Neural cell (in vitro differentiated cells): ENCODE results near the gene LNP1. TPM values are rescaled to one million over a fixed set of nuclear protein-coding genes. Genes with fewer than 3 reads are reported as not detected.

Experiments
- H2AFZ ChIP-seq: fragments of 200-600, 300-800 bp; sonication (generic), shearing (Covaris generic); 2 replicates; pipeline ENCODE4 v1.6.0; 2014; ENCODE audit warnings: low read depth, mild to moderate bottlenecking, antibody characterized with exemption, low read length, moderate library complexity
- H3F3A ChIP-seq: fragments of 200-600 bp; shearing (Covaris generic); 2 replicates; pipeline ENCODE4 v1.6.1; 2016; ENCODE audit warnings: mild to moderate bottlenecking, moderate library complexity, mixed read lengths, antibody characterized with exemption, low read length; ENCODE audit not compliant: insufficient read depth, poor library complexity, severe bottlenecking
- H3K27ac ChIP-seq: fragments of 200-600, 300-800 bp; sonication (generic), shearing (Covaris generic); 2 replicates; pipeline ENCODE4 v1.5.1; 2014; ENCODE audit warnings: mild to moderate bottlenecking, low read length, moderate library complexity
- H3K27me3 ChIP-seq: fragments of 300-800, 200-600 bp; sonication (generic), shearing (Covaris generic); 2 replicates; pipeline ENCODE4 v1.6.0; 2014; ENCODE audit warnings: mild to moderate bottlenecking, low read depth, low read length, moderate library complexity; ENCODE audit not compliant: insufficient read depth
- H3K36me3 ChIP-seq: fragments of 300-800, 200-600 bp; sonication (generic), shearing (Covaris generic); 2 replicates; pipeline ENCODE4 v1.5.1; 2014; ENCODE audit warnings: mild to moderate bottlenecking, antibody characterized with exemption, low read length, moderate library complexity; ENCODE audit not compliant: insufficient read depth
- H3K4me2 ChIP-seq: fragments of 300-800, 200-600 bp; sonication (generic), shearing (Covaris generic); 2 replicates; pipeline ENCODE4 v1.6.0; 2014; ENCODE audit warnings: mild to moderate bottlenecking, low read length
- H3K4me3 ChIP-seq: fragments of 300-800, 200-600 bp; sonication (generic), shearing (Covaris generic); 2 replicates; pipeline ENCODE4 v1.5.1; 2014; ENCODE audit warnings: mild to moderate bottlenecking, low read length, moderate library complexity
- H3K79me2 ChIP-seq: fragments of 200-600 bp; shearing (Covaris generic); replicated peaks from 2 replicates; pipeline ENCODE4 v1.6.0; 2014; ENCODE audit warnings: mild to moderate bottlenecking, low read length, moderate library complexity; ENCODE audit not compliant: insufficient read depth
- H3K9ac ChIP-seq: fragments of 300-800, 200-600 bp; sonication (generic), shearing (Covaris generic); 2 replicates; pipeline ENCODE4 v1.6.1; 2016; ENCODE audit warnings: mild to moderate bottlenecking, low read length, mixed read lengths
- H3K9me2 ChIP-seq: fragments of 200-600 bp; shearing (Covaris generic); 2 replicates; pipeline ENCODE4 v1.6.1; 2016; ENCODE audit warnings: mild to moderate bottlenecking, low read length, mixed read lengths; ENCODE audit not compliant: insufficient read depth
- H3K9me3 ChIP-seq: fragments of 200-600, 300-800 bp; sonication (generic), shearing (Covaris generic); 2 replicates; pipeline ENCODE4 v1.6.1; 2016; ENCODE audit warnings: mild to moderate bottlenecking, mixed run types, low read length, moderate library complexity, mixed read lengths
- H4K20me1 ChIP-seq: fragments of 200-600 bp; shearing (Covaris generic); 2 replicates; pipeline ENCODE4 v1.6.1; 2016; ENCODE audit warnings: mild to moderate bottlenecking, mixed run types; ENCODE audit not compliant: insufficient read depth
- EP300 ChIP-seq: fragments of 450-650 bp; conservative IDR thresholded peaks from 2 replicates; pipeline ENCODE4 v1.6.1; 2014; ENCODE audit warnings: antibody characterized with exemption, mild to moderate bottlenecking, moderate library complexity; ENCODE audit not compliant: poor library complexity, severe bottlenecking
- EZH2 ChIP-seq: fragments of 200-600, 300-800 bp; shearing (Covaris generic), sonication (generic); IDR thresholded peaks from 2 replicates; pipeline ENCODE4 v1.6.1; 2014; ENCODE audit warnings: antibody characterized with exemption, low read length, borderline replicate concordance, mild to moderate bottlenecking; ENCODE audit not compliant: insufficient read depth, poor library complexity, severe bottlenecking
- MXI1 ChIP-seq: fragments of 450-650 bp; conservative IDR thresholded peaks from 2 replicates; pipeline ENCODE4 v1.6.1; 2014; ENCODE audit warnings: antibody characterized with exemption, mild to moderate bottlenecking; ENCODE audit not compliant: poor library complexity, severe bottlenecking
- POLR2AphosphoS5 ChIP-seq: IDR thresholded peaks from 2 replicates; pipeline ENCODE4 v1.6.1; 2012
- RAD21 ChIP-seq: fragments of 450-650 bp; conservative IDR thresholded peaks from 2 replicates; pipeline ENCODE4 v1.6.1; 2014; ENCODE audit warnings: antibody characterized with exemption, mild to moderate bottlenecking, moderate library complexity
- SMC3 ChIP-seq: fragments of 450-650 bp; conservative IDR thresholded peaks from 2 replicates; pipeline ENCODE4 v1.6.1; 2014; ENCODE audit warnings: antibody characterized with exemption, mild to moderate bottlenecking, moderate library complexity; ENCODE audit not compliant: poor library complexity
- TAF1 ChIP-seq: IDR thresholded peaks from 2 replicates; pipeline ENCODE4 v1.6.1; 2012; ENCODE audit warnings: low read depth
- polyA plus RNA-seq: library from polyadenylated mRNA; depleted of rRNA; stranded (reverse); fragments of >200 nt; gene quantifications from 2 replicates; pipeline ENCODE4 v1.2.3, GENCODE V29; 2014
- TF ChIP-seq, protein P1 (sequence below): fragments of 450-650 bp; IDR thresholded peaks from 2 replicates; pipeline ENCODE4 v1.5.1; 2014; ENCODE audit warnings: antibody characterized with exemption, mild to moderate bottlenecking, moderate library complexity; ENCODE audit not compliant: poor library complexity, severe bottlenecking
- TF ChIP-seq, protein P2 (sequence below): IDR thresholded peaks from 2 replicates; pipeline ENCODE4 v1.6.1; 2012; ENCODE audit warnings: borderline replicate concordance

Gene LNP1
- polyA plus RNA-seq, 1 donor from 2014 or later = 19.2 TPM

DNA sequence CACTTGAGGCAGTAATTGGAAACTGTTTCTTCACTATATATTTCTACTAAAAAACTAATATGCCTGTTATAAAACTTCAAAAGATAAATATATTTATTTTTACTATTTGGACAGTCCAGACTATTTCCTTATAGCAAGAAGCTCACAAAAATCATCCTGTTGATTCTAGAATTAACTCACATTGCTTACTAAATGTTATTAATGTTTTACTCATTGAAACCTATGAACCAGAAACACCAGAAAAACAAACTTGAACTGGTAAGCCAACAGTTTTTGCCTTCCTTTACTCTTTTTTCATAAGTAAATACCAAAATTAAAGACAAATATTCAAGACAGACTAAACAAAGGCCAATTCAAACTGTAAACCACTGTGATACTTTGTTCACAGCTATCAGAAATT is 26.8 kb upstream of the LNP1 start:
- no peaks in the 10 kb centered on the region for H4K20me1 ChIP-seq
- no peak overlapping the region for H3K27ac ChIP-seq
- H3K9me3 ChIP-seq = no peaks in the 10 kb centered on the region
- no peak overlapping the region for H3K4me2 ChIP-seq
- H3K9ac ChIP-seq = no peak overlapping the region
- H3F3A ChIP-seq = no peaks in the 10 kb centered on the region
- no peaks in the 10 kb centered on the region for H3K27me3 ChIP-seq
- no peaks in the 10 kb centered on the region for H3K9me2 ChIP-seq
- H3K4me3 ChIP-seq = no peak overlapping the region
- H3K36me3 ChIP-seq = peaks cover 8% of the 10 kb centered on the region
- H3K79me2 ChIP-seq = no peaks in the 10 kb centered on the region
- no peak overlapping the region for H2AFZ ChIP-seq
- no peak for TF ChIP-seq EZH2
- TF ChIP-seq, protein P1, sequence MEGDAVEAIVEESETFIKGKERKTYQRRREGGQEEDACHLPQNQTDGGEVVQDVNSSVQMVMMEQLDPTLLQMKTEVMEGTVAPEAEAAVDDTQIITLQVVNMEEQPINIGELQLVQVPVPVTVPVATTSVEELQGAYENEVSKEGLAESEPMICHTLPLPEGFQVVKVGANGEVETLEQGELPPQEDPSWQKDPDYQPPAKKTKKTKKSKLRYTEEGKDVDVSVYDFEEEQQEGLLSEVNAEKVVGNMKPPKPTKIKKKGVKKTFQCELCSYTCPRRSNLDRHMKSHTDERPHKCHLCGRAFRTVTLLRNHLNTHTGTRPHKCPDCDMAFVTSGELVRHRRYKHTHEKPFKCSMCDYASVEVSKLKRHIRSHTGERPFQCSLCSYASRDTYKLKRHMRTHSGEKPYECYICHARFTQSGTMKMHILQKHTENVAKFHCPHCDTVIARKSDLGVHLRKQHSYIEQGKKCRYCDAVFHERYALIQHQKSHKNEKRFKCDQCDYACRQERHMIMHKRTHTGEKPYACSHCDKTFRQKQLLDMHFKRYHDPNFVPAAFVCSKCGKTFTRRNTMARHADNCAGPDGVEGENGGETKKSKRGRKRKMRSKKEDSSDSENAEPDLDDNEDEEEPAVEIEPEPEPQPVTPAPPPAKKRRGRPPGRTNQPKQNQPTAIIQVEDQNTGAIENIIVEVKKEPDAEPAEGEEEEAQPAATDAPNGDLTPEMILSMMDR = no peak
- no peak for TF ChIP-seq MXI1
- no peak for TF ChIP-seq TAF1
- TF ChIP-seq SMC3 = no peak
- TF ChIP-seq POLR2AphosphoS5 = no peak
- TF ChIP-seq RAD21 = no peak
- TF ChIP-seq, protein P2, sequence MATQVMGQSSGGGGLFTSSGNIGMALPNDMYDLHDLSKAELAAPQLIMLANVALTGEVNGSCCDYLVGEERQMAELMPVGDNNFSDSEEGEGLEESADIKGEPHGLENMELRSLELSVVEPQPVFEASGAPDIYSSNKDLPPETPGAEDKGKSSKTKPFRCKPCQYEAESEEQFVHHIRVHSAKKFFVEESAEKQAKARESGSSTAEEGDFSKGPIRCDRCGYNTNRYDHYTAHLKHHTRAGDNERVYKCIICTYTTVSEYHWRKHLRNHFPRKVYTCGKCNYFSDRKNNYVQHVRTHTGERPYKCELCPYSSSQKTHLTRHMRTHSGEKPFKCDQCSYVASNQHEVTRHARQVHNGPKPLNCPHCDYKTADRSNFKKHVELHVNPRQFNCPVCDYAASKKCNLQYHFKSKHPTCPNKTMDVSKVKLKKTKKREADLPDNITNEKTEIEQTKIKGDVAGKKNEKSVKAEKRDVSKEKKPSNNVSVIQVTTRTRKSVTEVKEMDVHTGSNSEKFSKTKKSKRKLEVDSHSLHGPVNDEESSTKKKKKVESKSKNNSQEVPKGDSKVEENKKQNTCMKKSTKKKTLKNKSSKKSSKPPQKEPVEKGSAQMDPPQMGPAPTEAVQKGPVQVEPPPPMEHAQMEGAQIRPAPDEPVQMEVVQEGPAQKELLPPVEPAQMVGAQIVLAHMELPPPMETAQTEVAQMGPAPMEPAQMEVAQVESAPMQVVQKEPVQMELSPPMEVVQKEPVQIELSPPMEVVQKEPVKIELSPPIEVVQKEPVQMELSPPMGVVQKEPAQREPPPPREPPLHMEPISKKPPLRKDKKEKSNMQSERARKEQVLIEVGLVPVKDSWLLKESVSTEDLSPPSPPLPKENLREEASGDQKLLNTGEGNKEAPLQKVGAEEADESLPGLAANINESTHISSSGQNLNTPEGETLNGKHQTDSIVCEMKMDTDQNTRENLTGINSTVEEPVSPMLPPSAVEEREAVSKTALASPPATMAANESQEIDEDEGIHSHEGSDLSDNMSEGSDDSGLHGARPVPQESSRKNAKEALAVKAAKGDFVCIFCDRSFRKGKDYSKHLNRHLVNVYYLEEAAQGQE = no peak
- TF ChIP-seq EP300 = no peak

DNA sequence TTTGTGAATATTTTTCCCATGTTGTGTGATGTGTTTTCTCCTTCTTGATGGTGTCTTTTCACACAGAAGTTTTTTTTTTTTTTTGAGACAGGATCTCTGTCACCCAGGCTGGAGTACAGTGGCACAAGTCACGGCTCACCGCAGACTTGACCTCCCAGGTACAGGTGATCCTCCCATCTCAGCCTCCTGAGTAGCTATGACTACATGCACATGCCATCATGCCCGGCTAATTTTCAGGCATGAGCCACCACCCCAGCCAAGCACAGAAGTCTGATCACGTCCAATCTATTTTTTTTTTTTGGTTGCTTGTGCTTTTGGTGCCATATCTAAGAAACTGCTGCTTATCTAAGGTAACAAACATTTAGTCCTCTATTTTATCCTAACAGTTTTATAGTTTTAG is 25.0 kb upstream of the LNP1 start:
- Histone ChIP-seq H3F3A (no peaks in the 10 kb centered on the region), H3K36me3 (peaks cover 8% of the 10 kb centered on the region), H3K27ac (no peak overlapping the region), H2AFZ (no peak overlapping the region), H3K4me2 (no peak overlapping the region), H4K20me1 (no peaks in the 10 kb centered on the region), H3K9me2 (no peaks in the 10 kb centered on the region), H3K4me3 (no peak overlapping the region), H3K79me2 (no peaks in the 10 kb centered on the region), H3K9ac (no peak overlapping the region), H3K9me3 (no peaks in the 10 kb centered on the region), H3K27me3 (no peaks in the 10 kb centered on the region)
- TF ChIP-seq RAD21 = no peak
- TF ChIP-seq TAF1 = no peak
- no peak for TF ChIP-seq EZH2
- TF ChIP-seq, protein P1 = no peak
- no peak for TF ChIP-seq POLR2AphosphoS5
- TF ChIP-seq, protein P2 = no peak
- no peak for TF ChIP-seq SMC3
- TF ChIP-seq MXI1 = no peak
- TF ChIP-seq EP300 = no peak
